ENCODE results near the gene PDZRN4.

DNA sequence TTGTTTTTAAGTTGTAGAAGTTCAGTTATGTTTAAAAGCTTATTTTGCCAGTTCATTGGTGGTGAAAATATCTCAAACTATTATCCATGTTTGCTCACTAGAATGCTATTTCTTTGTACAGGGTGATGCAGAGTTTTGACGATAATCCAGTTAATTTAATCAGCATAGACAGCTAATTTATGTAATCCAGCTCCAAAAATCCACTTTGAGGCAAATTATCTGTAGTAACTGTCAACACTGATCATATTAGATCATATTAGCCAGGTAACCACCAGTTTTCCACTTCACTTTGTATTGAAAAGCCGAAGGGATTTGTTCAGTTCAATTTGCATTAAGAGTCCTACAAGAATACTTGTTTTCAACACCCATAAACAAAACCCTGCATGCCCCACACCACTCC is 378.6 kb downstream of the PDZRN4 start:
- TF ChIP-seq, protein P1, sequence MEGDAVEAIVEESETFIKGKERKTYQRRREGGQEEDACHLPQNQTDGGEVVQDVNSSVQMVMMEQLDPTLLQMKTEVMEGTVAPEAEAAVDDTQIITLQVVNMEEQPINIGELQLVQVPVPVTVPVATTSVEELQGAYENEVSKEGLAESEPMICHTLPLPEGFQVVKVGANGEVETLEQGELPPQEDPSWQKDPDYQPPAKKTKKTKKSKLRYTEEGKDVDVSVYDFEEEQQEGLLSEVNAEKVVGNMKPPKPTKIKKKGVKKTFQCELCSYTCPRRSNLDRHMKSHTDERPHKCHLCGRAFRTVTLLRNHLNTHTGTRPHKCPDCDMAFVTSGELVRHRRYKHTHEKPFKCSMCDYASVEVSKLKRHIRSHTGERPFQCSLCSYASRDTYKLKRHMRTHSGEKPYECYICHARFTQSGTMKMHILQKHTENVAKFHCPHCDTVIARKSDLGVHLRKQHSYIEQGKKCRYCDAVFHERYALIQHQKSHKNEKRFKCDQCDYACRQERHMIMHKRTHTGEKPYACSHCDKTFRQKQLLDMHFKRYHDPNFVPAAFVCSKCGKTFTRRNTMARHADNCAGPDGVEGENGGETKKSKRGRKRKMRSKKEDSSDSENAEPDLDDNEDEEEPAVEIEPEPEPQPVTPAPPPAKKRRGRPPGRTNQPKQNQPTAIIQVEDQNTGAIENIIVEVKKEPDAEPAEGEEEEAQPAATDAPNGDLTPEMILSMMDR (conservative IDR thresholded peaks at IDR 0.05 in 1 of 2, IDR thresholded peaks at IDR 0.05 in 1 of 2; ENCODE audit: extremely low read depth in 1 of 2, insufficient read depth in 1 of 2, low read depth in 1 of 2, low read length in 2 of 2), result no peak
- no peak for TF ChIP-seq EZH2 (IDR thresholded peaks at IDR 0.05; ENCODE audit: borderline replicate concordance, low read length)
